GM19468 (cell line): ENCODE results near the gene RHOG.

Experiments
- ATAC-seq: cut with Tn5 transposase; IDR thresholded peaks from one replicate; pipeline ENCODE4 v1.9.1; 2021; ENCODE audit warnings: mild to moderate bottlenecking, moderate library complexity, moderate number of reproducible peaks; ENCODE audit not compliant: unreplicated experiment; ENCODE audit errors: extremely low read depth

RHOG gene

GRCh38 chr11:3783611-3784010 is 57.1 kb downstream of the RHOG start:
- no peak for ATAC-seq

- no peak for ATAC-seq
Observed at GRCh38 chr11:3782963-3783362, 57.8 kb downstream of the RHOG start.

DNA sequence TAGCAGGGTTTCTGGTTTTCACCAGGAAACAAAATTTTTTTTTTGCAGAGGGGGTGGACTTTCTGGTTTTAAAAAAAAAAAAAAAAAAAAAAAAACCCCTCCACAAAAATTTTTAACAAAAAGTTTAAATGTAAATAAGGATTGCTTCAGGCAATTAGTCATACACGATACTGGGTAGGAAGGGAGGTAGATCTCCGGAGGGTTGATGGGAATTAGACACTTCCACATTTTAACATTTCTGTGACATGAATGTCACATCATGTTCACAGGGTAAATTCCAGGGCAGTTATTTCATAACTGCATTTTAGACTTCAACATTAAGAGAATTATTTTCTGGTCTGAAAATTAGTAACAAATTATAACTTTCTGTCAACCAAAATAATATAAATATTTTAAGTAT is 59.3 kb downstream of the RHOG start:
- no peak for ATAC-seq
